Measurements from ENCODE around the gene HRH2.

GRCh38 chr5:175745210-175745609, 87.3 kb downstream of the HRH2 start:
- TF ChIP-seq CTCF (IDR thresholded peaks at IDR 0.05) (no peak), POLR2A (IDR thresholded peaks at IDR 0.05) (no peak)

Measured in body of pancreas (tissue), 4 donors.